ENCODE measurements around the gene TIAM2.
A peak's percentile ranks its signal among the peaks of the same experiment; 100 is the strongest.

Gene TIAM2

GRCh38 chr6:155268088-155268867 lies 273.2 kb downstream of the TIAM2 start:
- DNase-seq: peak; percentile 65

- no peak for DNase-seq
Measured at GRCh38 chr6:155269765-155270164, 274.6 kb downstream of the TIAM2 start.

GRCh38 chr6:155270561-155271091 lies 275.5 kb downstream of the TIAM2 start:
- DNase-seq: no peak

DNA sequence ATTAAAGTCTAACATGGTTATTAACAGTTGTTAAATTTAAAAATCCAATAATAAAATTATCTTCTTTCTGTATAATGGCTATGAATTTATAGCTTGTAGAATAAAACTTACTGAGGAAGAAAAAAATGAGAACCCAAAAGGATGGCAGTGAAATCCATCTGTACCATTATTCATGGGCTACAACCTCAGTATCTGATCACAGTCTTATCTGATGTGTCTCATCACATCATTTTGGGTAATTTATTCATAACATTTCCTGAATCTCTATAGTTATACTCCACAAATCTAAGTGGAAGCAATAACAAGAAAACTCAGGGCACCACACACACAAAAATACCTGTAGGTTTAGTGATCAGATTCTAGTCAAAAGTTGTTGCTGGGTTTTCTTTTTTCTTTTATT lies 276.0 kb downstream of the TIAM2 start:
- no peak for DNase-seq

GRCh38 chr6:155272353-155273232 lies 277.5 kb downstream of the TIAM2 start:
- DNase-seq: peak; percentile 34

- DNase-seq: peak; percentile 96
Measured at GRCh38 chr6:155273431-155273830, 278.3 kb downstream of the TIAM2 start.

GRCh38 chr6:155274106-155274505 lies 279.0 kb downstream of the TIAM2 start:
- peak; percentile 34 for DNase-seq

DNA sequence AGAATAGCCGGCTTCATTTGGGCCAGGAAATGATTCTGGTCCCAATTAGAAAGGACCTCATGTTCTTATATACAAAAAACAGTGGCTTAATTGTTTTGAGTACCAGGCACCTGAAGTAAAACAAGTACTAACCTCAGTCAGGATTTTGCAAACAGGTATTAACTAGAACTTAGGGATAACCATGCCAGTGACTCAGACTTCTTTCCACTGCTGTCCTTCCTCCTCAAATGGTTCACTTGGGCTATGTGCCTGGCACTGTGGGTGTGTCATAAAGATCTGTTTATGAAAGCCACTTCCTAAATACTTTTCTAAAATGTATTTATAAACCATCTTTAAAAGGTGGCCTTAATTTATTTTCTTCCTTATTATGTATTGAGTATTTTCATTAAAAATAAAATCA lies 279.4 kb downstream of the TIAM2 start:
- peak; percentile 74 for DNase-seq

GRCh38 chr6:155275808-155276480 lies 280.8 kb downstream of the TIAM2 start:
- no peak for DNase-seq

- no peak for DNase-seq
Measured at GRCh38 chr6:155276638-155277037, 281.5 kb downstream of the TIAM2 start.

- DNase-seq: no peak
Measured at GRCh38 chr6:155278319-155279049, 283.4 kb downstream of the TIAM2 start.

DNA sequence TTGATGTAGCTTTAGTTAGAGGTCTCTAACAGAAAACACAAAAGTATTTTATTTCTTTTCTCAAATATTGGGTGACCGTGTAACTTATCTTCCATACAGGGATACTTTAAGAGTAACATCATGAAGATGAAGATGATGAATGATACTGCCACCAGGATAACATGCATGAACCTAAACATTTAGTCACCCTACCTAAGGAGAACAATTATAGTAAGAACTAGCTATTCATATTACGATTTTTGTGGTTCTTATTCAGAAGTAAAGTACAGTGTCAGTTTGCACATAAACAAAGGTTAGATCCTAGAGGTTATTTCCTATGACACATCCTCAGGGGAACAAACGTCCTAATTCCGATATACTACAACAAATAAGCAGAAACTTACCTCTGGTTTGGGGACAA lies 289.7 kb downstream of the TIAM2 start:
- DNase-seq: no peak

DNA sequence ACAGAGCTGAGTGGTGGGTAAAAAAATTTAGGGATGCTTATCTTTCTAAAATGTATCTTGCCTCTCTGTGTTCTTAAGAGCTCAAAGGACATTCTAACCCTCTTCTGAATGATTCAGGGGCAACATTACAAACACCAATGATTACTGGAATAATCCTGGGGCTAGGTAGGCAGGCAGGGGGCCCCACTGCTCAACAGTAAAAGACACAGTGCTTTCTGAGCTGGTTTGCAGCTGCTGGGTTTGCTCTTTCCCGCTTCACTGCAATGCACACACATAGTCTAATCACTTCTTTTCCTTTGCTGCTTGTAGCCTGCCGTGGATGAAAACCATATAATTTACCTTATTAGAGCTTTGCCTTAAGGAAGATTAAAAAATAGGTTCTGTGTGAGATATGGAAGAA lies 292.6 kb downstream of the TIAM2 start:
- no peak for DNase-seq

DNA sequence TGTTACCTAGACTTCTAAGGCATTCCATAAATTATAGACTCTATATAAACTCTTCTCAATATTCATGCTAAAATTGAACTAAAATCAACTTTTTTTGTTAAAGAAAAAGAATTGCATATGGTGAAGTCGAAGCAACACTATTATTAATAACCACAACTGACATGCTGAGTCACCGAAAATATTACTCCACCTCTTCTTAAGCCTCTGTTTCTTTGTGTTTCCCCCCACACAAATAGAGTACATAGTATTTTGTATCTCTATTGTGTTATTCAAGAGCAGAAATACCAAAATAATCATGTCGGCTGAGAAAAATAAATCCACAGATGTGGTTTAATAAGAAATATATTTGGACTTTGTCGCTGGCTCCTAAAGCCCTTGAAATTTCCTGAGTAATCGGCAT lies 295.4 kb downstream of the TIAM2 start:
- DNase-seq: no peak

DNA sequence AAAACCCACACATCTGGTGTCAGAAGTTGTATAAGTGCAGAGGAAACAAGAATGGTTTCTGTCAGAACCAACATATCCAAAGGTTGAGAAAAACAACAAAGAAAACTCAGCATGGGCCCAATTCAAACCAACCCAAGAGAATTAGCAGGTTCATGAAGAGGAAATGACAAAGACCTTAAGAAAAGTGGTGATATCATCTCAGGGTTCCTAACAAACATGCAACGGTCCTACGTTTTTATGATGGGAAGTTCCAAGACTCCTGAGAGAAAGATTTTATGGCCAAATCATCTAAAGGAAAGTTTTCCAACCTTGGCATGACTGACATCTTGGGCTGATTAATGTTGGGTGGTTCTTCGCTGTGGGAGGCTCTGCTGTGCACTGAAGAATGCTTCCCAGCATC lies 296.2 kb downstream of the TIAM2 start:
- no peak for DNase-seq

DNA sequence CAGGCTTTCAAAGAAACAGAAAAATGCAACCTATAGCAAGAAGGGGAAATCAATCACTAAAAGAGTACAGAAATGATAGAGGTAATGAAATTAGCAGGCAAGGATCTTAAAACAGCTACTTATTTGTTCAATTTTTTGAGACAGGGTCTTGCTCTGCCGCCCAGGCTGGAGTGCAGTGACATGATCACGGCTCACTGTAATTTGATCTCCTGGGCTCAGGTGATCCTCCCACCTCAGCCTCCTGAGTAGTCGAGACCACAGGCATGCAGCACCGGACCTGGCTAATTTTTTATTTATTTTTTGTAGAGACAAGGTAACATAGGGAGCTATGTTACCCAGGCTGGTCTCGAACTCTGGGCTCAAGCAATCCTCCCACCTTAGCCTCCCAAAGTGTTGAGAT lies 297.6 kb downstream of the TIAM2 start:
- no peak for DNase-seq

- DNase-seq: no peak
Measured at GRCh38 chr6:155297669-155298068, 302.6 kb downstream of the TIAM2 start.

DNA sequence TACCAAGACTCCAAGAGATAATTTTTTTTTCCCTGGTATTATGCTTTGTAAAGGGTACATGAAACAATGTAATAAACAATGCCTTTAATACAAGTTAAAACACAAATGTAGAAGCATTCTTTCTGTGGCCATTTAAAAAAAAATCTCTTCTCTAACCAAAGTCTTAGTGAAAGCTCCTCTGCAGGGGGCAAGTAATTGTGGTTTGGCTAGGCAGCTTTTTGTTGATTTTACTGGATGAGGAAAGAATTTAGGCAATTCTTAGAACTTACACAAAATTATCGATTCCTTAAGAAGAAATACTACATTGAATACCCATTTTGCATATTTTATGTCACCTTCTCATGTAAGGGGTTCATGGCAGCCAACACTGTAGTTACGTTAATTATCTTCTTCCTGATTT lies 306.8 kb downstream of the TIAM2 start:
- DNase-seq: no peak

- DNase-seq: peak; percentile 17
Measured at GRCh38 chr6:155303361-155303870, 308.3 kb downstream of the TIAM2 start.

DNA sequence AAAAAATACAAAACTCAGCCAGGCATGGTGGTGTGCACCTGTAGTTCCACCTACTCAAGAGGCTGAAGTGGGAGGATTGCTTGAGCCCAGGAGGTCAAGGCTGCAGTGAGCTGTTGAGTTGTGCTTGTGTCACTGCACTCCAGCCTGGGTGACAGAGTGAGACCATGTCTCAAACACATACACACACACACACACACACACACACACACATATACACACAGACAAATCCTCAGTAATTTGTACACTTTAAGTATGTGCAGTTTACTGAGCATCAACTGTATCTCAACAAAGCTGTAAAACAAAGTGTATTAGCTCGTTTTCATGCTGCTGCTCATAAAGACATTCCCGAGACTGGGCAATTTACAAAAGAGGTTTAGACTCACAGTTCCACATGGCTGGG lies 311.8 kb downstream of the TIAM2 start:
- DNase-seq: no peak
